WTC11 (cell line): ENCODE data around the gene CDC20B. TPM values are rescaled to one million over a fixed set of nuclear protein-coding genes. Genes with fewer than 3 reads are reported as not detected.

ENCODE experiments used
- ATAC-seq: fragments of 200-7000 bp; cut with Tn5 transposase; 2 replicates; pipeline ENCODE4 v1.10.0; 2021; ENCODE audit warnings: mild to moderate bottlenecking, moderate library complexity
- CTCF ChIA-PET: fragments of 300-600 bp; sonication (Branson Sonifier 250); formaldehyde crosslinking; loops from one replicate; lab custom pipeline; 2021; ENCODE audit warnings: antibody characterized with exemption; lab: Charles Lee
- POLR2A ChIA-PET: fragments of 350-600 bp; sonication (Branson Sonifier 250); formaldehyde crosslinking; loops from one replicate; lab custom pipeline; 2021; ENCODE audit warnings: antibody characterized with exemption; lab: Charles Lee
- DNase-seq: peaks from one replicate; pipeline ENCODE4 v3.0.0; 2021; ENCODE audit warnings: low spot score
- H3K27ac Mint-ChIP-seq: 2 replicates; pipeline ENCODE4 v1.8.0; 2021; ENCODE audit warnings: mixed read lengths
- H3K27me3 Mint-ChIP-seq: 2 replicates; pipeline ENCODE4 v1.8.0; 2021; ENCODE audit warnings: low read depth, mild to moderate bottlenecking, moderate library complexity, mixed read lengths
- H3K36me3 Mint-ChIP-seq: 2 replicates; pipeline ENCODE4 v1.8.0; 2021; ENCODE audit warnings: mixed read lengths
- H3K4me1 Mint-ChIP-seq: 2 replicates; pipeline ENCODE4 v1.8.0; 2022; ENCODE audit warnings: mixed read lengths
- H3K4me3 Mint-ChIP-seq: 2 replicates; pipeline ENCODE4 v1.8.0; 2021; ENCODE audit warnings: mild to moderate bottlenecking, moderate library complexity, mixed read lengths
- H3K9me3 Mint-ChIP-seq: 2 replicates; pipeline ENCODE4 v1.8.0; 2021; ENCODE audit warnings: mixed read lengths
- AFF4 ChIP-seq: sonication (generic); formaldehyde crosslinking; IDR thresholded peaks from 2 replicates; pipeline ENCODE4 v1.8.1; 2023; ENCODE audit warnings: mild to moderate bottlenecking, missing genetic modification reagents, borderline replicate concordance
- ARID4B ChIP-seq: sonication (generic); formaldehyde crosslinking; IDR thresholded peaks from 2 replicates; pipeline ENCODE4 v1.8.0; 2023; ENCODE audit warnings: missing genetic modification reagents, mild to moderate bottlenecking, borderline replicate concordance
- CREM ChIP-seq: sonication (generic); formaldehyde crosslinking; IDR thresholded peaks from 2 replicates; pipeline ENCODE4 v1.8.1; 2022; ENCODE audit warnings: mild to moderate bottlenecking, missing genetic modification reagents, moderate library complexity
- E2F1 ChIP-seq: sonication (generic); formaldehyde crosslinking; IDR thresholded peaks from 2 replicates; pipeline ENCODE4 v1.8.0; 2022; ENCODE audit warnings: mild to moderate bottlenecking, missing genetic modification reagents
- IRF1 ChIP-seq: sonication (generic); formaldehyde crosslinking; IDR thresholded peaks from 2 replicates; pipeline ENCODE4 v1.8.0; 2023; ENCODE audit warnings: missing genetic modification reagents
- JAZF1 ChIP-seq: fragments of 250-450 bp; sonication (Bioruptor Pico); IDR thresholded peaks from 2 replicates; pipeline ENCODE4 v1.9.0; 2021; ENCODE audit warnings: moderate library complexity, mild to moderate bottlenecking, inconsistent platforms
- MLX ChIP-seq: sonication (generic); formaldehyde crosslinking; IDR thresholded peaks from 2 replicates; pipeline ENCODE4 v1.8.1; 2023; ENCODE audit warnings: mild to moderate bottlenecking, missing genetic modification reagents, moderate library complexity
- MXD4 ChIP-seq: fragments of 250-450 bp; sonication (Bioruptor Pico); IDR thresholded peaks from 2 replicates; pipeline ENCODE4 v1.8.0; 2021; ENCODE audit warnings: mild to moderate bottlenecking, moderate library complexity, borderline replicate concordance
- PRDM15 ChIP-seq: sonication (generic); formaldehyde crosslinking; IDR thresholded peaks from 2 replicates; pipeline ENCODE4 v1.8.0; 2022; ENCODE audit warnings: missing genetic modification reagents
- RORB ChIP-seq: fragments of 250-450 bp; sonication (Bioruptor Pico); IDR thresholded peaks from 2 replicates; pipeline ENCODE4 v1.9.0; 2021; ENCODE audit warnings: mild to moderate bottlenecking
- USF2 ChIP-seq: sonication (generic); formaldehyde crosslinking; IDR thresholded peaks from 2 replicates; pipeline ENCODE4 v1.8.1; 2023; ENCODE audit warnings: mild to moderate bottlenecking, missing genetic modification reagents, moderate library complexity
- ZNF281 ChIP-seq: sonication (generic); formaldehyde crosslinking; IDR thresholded peaks from 2 replicates; pipeline ENCODE4 v1.8.0; 2023; ENCODE audit warnings: mild to moderate bottlenecking, missing genetic modification reagents
- ZNF317 ChIP-seq: sonication (generic); formaldehyde crosslinking; IDR thresholded peaks from 2 replicates; pipeline ENCODE4 v1.8.1; 2023; ENCODE audit warnings: low read depth, mild to moderate bottlenecking, moderate library complexity, missing genetic modification reagents, borderline replicate concordance
- ZNF423 ChIP-seq: fragments of 250-450 bp; sonication (Bioruptor Pico); IDR thresholded peaks from 2 replicates; pipeline ENCODE4 v2.1.2; 2022; ENCODE audit warnings: mild to moderate bottlenecking, moderate library complexity
- total RNA-seq: library from RNA; stranded (reverse); gene quantifications from 3 replicates; pipeline ENCODE4 v1.2.3, GENCODE V29; 2021

Gene CDC20B
- total RNA-seq, 1 experiment from 2014 or later, result not detected

- ChIA-PET POLR2A (interaction anchor here (1.0 to 1.1 kb wide), 2 partner anchors 11 to 41 kb away, joined by 3 read pairs; no protein-coding TSS in a partner anchor), CTCF (interaction anchor here (0.7 to 2.6 kb wide), 10 partner anchors 8 to 314 kb away, joined by 3 to 35 read pairs (median 6); partner anchors contain the start of genes CCNO, CDC20B and GPX8)
- H3K36me3 Mint-ChIP-seq, result no peaks in the 10 kb centered on the region
- H3K9me3 Mint-ChIP-seq, result no peaks in the 10 kb centered on the region
- H3K27ac Mint-ChIP-seq, result no peak overlapping the region
- peaks cover 79% of the 10 kb centered on the region for H3K27me3 Mint-ChIP-seq
- H3K4me1 Mint-ChIP-seq, result peaks cover 51% of the 10 kb centered on the region
- DNase-seq (peak; percentile 73), ATAC-seq (peak; percentile 85)
- peak overlapping the region; percentile 88 for H3K4me3 Mint-ChIP-seq
- TF ChIP-seq CREM (CRISPR knock-in tag), result 0 out of 2 replicates have a peak, but pooled peaks have one; percentile 20
- TF ChIP-seq ZNF423, result no peak
- no peak for TF ChIP-seq ZNF317 (CRISPR knock-in tag)
- peak; percentile 83 for TF ChIP-seq USF2 (CRISPR knock-in tag)
- TF ChIP-seq PRDM15, result no peak
- no peak for TF ChIP-seq MXD4
- no peak for TF ChIP-seq IRF1 (CRISPR knock-in tag)
- TF ChIP-seq MLX (CRISPR knock-in tag), result no peak
- no peak for TF ChIP-seq JAZF1
- TF ChIP-seq RORB (CRISPR knock-in tag), result no peak
- no peak for TF ChIP-seq AFF4 (CRISPR knock-in tag)
- TF ChIP-seq ZNF281, result peak; percentile 39; the same call in 1 of the 2 replicates
- no peak for TF ChIP-seq ARID4B
- TF ChIP-seq E2F1, result 0 out of 2 replicates have a peak, but pooled peaks have one; percentile 57
These were observed 47.6 kb upstream of the CDC20B start for GRCh38 chr5:55220433-55221185.
